AG04450 (cell line): ENCODE data around the gene RSU1. TPM values are rescaled to one million over a fixed set of nuclear protein-coding genes. Genes with fewer than 3 reads are reported as not detected.

Experiments
- CTCF ChIA-PET: fragments of 300-600, 350-600 bp; formaldehyde crosslinking; extraction: SDS; loops from one replicate; lab custom pipeline; 2022; ENCODE audit warnings: antibody characterized with exemption, inconsistent platforms; lab: Charles Lee
- POLR2A ChIA-PET: fragments of 350-600 bp; formaldehyde crosslinking; extraction: SDS; loops from one replicate; lab custom pipeline; 2021; ENCODE audit warnings: antibody characterized with exemption, inconsistent platforms; lab: Yijun Ruan, JAX
- DNase-seq: peaks from one replicate; pipeline ENCODE4 v3.0.0-alpha.2; 2011; ENCODE audit warnings: low read depth, low spot score
- H3K27ac ChIP-seq: one replicate; pipeline ENCODE4 v1.5.1; 2012; ENCODE audit warnings: low read depth, low read length, control low read depth
- H3K27me3 ChIP-seq: one replicate; pipeline ENCODE4 v1.6.0; 2012; ENCODE audit warnings: low read length; ENCODE audit not compliant: control insufficient read depth, insufficient read depth
- H3K4me3 ChIP-seq: 2 replicates; pipeline ENCODE4 v1.5.1; 2011; ENCODE audit warnings: mild to moderate bottlenecking, low read depth, low read length, control low read depth
- H3K9me3 ChIP-seq: 2 replicates; pipeline ENCODE4 v1.5.1; 2012; ENCODE audit warnings: low read length; ENCODE audit not compliant: control insufficient read depth, insufficient read depth
- polyA plus RNA-seq: library from polyadenylated mRNA; depleted of rRNA; stranded (reverse); fragments of >200 nt; gene quantifications from 2 replicates; pipeline ENCODE4 v1.2.3, GENCODE V29; 2011
- TF ChIP-seq, protein P1 (sequence below): IDR thresholded peaks from 2 replicates; pipeline ENCODE4 v1.5.1; 2011; ENCODE audit warnings: low read depth, low read length, control low read depth, inconsistent platforms

Gene RSU1
- polyA plus RNA-seq, 1 experiment = 229 TPM

DNA sequence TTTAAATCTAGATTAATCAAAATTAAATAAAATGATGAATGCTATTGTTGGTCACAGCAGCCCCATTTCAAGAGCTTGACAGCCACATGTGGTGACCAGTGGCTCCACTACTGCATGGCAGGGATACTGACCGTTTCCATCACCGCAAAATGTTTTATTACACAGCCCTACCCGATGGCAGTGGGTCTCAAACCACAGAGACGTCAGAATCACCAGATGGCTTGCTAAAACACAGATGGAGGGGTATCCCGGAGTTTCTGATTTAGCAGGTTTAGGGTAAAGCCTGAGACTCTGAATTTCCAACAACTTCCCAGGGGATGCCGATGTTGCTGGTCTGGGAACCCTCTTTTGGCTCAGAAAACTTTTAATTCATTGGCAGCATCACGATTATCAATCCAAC is 47.9 kb downstream of the RSU1 start:
- H3K27me3 ChIP-seq = no peaks in the 10 kb centered on the region
- no peaks in the 10 kb centered on the region for H3K9me3 ChIP-seq
- H3K4me3 ChIP-seq = no peak overlapping the region
- H3K27ac ChIP-seq = no peak overlapping the region
- ChIA-PET POLR2A (no interaction called here), CTCF (interaction anchor here (8.0 kb wide), 1 partner anchor 9 kb away, joined by 36 read pairs; no protein-coding TSS in a partner anchor)
- DNase-seq = no peak
- TF ChIP-seq, protein P1, sequence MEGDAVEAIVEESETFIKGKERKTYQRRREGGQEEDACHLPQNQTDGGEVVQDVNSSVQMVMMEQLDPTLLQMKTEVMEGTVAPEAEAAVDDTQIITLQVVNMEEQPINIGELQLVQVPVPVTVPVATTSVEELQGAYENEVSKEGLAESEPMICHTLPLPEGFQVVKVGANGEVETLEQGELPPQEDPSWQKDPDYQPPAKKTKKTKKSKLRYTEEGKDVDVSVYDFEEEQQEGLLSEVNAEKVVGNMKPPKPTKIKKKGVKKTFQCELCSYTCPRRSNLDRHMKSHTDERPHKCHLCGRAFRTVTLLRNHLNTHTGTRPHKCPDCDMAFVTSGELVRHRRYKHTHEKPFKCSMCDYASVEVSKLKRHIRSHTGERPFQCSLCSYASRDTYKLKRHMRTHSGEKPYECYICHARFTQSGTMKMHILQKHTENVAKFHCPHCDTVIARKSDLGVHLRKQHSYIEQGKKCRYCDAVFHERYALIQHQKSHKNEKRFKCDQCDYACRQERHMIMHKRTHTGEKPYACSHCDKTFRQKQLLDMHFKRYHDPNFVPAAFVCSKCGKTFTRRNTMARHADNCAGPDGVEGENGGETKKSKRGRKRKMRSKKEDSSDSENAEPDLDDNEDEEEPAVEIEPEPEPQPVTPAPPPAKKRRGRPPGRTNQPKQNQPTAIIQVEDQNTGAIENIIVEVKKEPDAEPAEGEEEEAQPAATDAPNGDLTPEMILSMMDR = no peak

DNA sequence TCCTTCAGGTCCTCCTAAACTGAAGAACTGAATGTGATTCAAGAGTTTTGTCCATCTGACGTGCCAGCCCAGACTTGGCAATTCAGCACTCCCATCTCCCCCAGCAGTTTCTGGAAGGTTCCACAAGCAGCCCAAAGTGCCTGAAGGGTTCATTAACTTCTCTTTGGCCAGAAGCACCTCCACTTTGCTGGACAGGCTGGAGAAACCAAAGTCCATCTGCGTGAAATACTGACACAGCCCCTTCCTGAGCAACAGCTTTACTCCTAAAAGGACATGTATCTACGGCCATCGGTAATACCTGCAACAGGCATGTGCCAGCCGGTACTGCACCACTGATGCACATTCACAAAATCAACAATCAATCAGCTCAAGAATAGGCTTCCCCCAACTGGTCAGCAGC is 48.5 kb downstream of the RSU1 start:
- ChIA-PET POLR2A (no interaction called here), CTCF (interaction anchor here (8.0 kb wide), 1 partner anchor 9 kb away, joined by 36 read pairs; no protein-coding TSS in a partner anchor)
- Histone ChIP-seq H3K27ac (no peak overlapping the region), H3K27me3 (no peaks in the 10 kb centered on the region), H3K9me3 (no peaks in the 10 kb centered on the region), H3K4me3 (no peak overlapping the region)
- no peak for DNase-seq
- TF ChIP-seq, protein P1 = no peak

DNA sequence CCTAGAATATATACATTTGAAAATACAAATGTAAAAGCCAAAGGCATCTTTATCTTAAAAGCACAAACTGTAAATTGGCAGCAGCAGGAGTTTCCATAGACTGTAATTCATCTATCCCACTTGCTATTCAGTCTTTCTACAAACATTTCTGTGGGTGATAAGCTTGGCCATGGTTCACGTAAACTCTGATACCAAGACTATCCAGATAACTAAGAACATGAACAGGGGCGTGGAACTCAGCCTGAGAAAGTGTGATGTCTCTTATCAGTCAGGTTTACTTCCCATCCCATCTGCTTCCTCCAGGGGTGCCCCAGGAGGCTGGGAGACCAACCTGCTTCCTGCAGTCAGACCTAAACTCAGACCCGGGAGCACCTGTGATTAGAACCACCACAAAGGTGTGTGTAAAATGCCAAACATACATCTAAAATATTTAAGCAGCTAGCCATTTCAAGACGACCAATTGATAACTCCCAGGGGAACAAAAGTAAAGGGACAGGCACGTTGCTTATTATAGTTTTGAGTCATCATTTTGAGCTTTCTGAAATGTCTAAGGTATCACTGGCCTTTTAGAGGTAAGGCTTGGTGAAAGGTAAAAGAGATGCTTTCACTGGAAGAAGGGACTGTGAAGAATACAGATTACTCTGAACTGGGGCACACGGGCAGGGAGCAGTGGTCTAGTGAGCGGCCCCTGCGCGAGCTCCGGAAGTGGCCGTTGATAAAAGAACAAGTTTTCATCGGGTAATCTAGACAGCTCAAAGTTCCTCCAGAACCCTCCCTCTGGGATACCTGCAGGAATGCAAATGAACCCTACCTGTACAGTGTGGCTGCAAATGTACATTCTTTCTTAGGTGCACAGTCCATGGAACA is 51.5 kb downstream of the RSU1 start:
- CTCF ChIA-PET = interaction anchor here (0.6 to 8.0 kb wide), 2 partner anchors 12 to 35 kb away, joined by 6 to 36 read pairs; no protein-coding TSS in a partner anchor
- Histone ChIP-seq H3K27ac (peak overlapping the region; percentile 21), H3K27me3 (no peaks in the 10 kb centered on the region), H3K9me3 (no peaks in the 10 kb centered on the region), H3K4me3 (no peak overlapping the region)
- DNase-seq = no peak
- POLR2A ChIA-PET = no interaction called here
- TF ChIP-seq, protein P1 = no peak

DNA sequence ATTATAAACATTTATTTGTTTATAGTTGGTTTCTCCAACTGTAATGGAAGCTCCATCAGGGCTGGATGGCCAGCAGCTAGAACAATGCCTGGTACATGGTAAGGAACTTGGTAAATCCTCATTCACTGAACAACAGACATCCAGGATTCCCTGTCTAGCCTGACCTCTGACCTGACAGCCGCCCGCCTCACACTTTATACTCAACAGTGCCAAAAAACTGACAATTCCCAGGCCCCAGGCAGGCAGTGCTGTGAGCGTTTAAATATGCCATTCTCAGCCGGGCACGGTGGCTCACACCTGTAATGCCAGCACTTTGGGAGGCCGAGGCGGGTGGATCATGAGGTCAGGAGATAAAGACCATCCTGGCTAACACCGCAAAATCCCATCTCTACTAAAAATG is 55.9 kb downstream of the RSU1 start:
- CTCF ChIA-PET = interaction anchor here (0.9 to 8.0 kb wide), 5 partner anchors 15 to 859 kb away, joined by 3 to 36 read pairs (median 4); no protein-coding TSS in a partner anchor
- no peak for DNase-seq
- TF ChIP-seq, protein P1 = no peak
- no peak overlapping the region for H3K4me3 ChIP-seq
- H3K27ac ChIP-seq = no peak overlapping the region
- no peaks in the 10 kb centered on the region for H3K27me3 ChIP-seq
- H3K9me3 ChIP-seq = no peaks in the 10 kb centered on the region
- POLR2A ChIA-PET = no interaction called here
